Measurements from ENCODE around the gene LHFPL6.

LHFPL6 gene

DNA sequence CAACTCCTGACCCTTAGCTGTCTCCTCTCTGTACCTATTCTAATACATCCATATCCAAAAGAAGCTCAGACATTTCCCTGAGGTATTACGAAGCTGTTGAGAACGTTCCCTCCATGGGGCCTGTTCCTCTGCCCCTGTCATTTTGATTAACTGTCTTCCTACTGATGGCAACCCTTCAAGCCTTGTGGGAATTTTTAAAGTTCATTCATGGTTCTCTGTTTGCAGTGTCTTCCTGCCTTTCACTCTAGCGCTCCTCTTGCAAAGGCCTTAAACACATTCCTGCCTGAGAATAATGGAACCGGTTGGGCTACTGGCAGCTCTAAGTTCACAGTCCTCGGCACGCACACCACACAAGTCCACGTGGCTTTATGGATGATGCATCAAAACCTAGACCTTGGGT, 66.1 kb downstream of the LHFPL6 start:
- H3K9me2 ChIP-seq (replicated peaks; ENCODE audit: insufficient read depth, low read length) = no peaks in the 10 kb centered on the region
- no peaks in the 10 kb centered on the region for H4K20me1 ChIP-seq (ENCODE audit: insufficient read depth, low read length)
- H3K4me1 ChIP-seq (ENCODE audit: low read length) = no peaks in the 10 kb centered on the region
- DNase-seq = no peak
- no peak overlapping the region for H2AFZ ChIP-seq (ENCODE audit: low read length)
- no peaks in the 10 kb centered on the region for H3K79me2 ChIP-seq (ENCODE audit: low read length)
- no peaks in the 10 kb centered on the region for H3F3A ChIP-seq (ENCODE audit: insufficient read depth, low read length)
- no peaks in the 10 kb centered on the region for H3K36me3 ChIP-seq (replicated peaks; ENCODE audit: insufficient read depth, low read length)
- TF ChIP-seq EZH2phosphoT487 (IDR thresholded peaks at IDR 0.05; ENCODE audit: low read length) = no peak
- TF ChIP-seq EZH2 (optimal IDR thresholded peaks at IDR 0.05; ENCODE audit: low read depth, low read length) = no peak
- TF ChIP-seq, protein P1, sequence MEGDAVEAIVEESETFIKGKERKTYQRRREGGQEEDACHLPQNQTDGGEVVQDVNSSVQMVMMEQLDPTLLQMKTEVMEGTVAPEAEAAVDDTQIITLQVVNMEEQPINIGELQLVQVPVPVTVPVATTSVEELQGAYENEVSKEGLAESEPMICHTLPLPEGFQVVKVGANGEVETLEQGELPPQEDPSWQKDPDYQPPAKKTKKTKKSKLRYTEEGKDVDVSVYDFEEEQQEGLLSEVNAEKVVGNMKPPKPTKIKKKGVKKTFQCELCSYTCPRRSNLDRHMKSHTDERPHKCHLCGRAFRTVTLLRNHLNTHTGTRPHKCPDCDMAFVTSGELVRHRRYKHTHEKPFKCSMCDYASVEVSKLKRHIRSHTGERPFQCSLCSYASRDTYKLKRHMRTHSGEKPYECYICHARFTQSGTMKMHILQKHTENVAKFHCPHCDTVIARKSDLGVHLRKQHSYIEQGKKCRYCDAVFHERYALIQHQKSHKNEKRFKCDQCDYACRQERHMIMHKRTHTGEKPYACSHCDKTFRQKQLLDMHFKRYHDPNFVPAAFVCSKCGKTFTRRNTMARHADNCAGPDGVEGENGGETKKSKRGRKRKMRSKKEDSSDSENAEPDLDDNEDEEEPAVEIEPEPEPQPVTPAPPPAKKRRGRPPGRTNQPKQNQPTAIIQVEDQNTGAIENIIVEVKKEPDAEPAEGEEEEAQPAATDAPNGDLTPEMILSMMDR (IDR thresholded peaks at IDR 0.05; ENCODE audit: low read length) = no peak
- no peaks in the 10 kb centered on the region for H3K9me3 ChIP-seq (replicated peaks; ENCODE audit: insufficient read depth, low read length)
- H3K4me2 ChIP-seq (ENCODE audit: low read depth, low read length) = no peak overlapping the region
- no peak overlapping the region for H3K9ac ChIP-seq (ENCODE audit: low read length)
- no peak overlapping the region for H3K27ac ChIP-seq (ENCODE audit: low read length)
- no peaks in the 10 kb centered on the region for H3K27me3 ChIP-seq (replicated peaks; ENCODE audit: insufficient read depth, low read length)
- H3K4me3 ChIP-seq (ENCODE audit: low read length) = no peak overlapping the region

DNA sequence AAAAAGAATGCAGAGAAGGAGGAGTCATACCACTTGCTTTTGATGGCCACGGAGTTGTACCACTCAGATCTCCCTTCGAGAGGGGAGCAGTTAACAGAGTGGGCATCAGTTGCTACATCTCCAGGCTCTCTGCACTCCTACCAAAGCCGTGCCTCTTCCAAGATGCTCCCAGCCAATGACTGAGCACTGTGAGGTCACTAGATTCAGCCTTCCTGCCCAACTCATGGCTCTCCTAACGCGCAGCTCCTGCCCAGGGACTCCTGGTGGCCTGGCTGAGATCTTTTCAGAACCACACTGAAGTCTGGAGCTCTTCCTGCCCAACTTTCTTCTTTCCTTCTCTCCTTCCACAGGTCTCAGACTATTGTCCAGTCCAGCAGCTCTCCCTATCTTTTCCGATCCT, 66.7 kb downstream of the LHFPL6 start:
- Histone ChIP-seq H3K27ac (ENCODE audit: low read length) (no peak overlapping the region), H3K4me3 (ENCODE audit: low read length) (no peak overlapping the region), H3K27me3 (replicated peaks; ENCODE audit: insufficient read depth, low read length) (no peaks in the 10 kb centered on the region), H3K4me2 (ENCODE audit: low read depth, low read length) (no peak overlapping the region), H3K79me2 (ENCODE audit: low read length) (no peaks in the 10 kb centered on the region), H4K20me1 (ENCODE audit: insufficient read depth, low read length) (no peaks in the 10 kb centered on the region), H3K9ac (ENCODE audit: low read length) (no peak overlapping the region), H3F3A (ENCODE audit: insufficient read depth, low read length) (no peaks in the 10 kb centered on the region), H3K9me2 (replicated peaks; ENCODE audit: insufficient read depth, low read length) (no peaks in the 10 kb centered on the region), H2AFZ (ENCODE audit: low read length) (no peak overlapping the region), H3K9me3 (replicated peaks; ENCODE audit: insufficient read depth, low read length) (no peaks in the 10 kb centered on the region), H3K4me1 (ENCODE audit: low read length) (no peaks in the 10 kb centered on the region), H3K36me3 (replicated peaks; ENCODE audit: insufficient read depth, low read length) (no peaks in the 10 kb centered on the region)
- DNase-seq = no peak
- TF ChIP-seq, protein P1 (IDR thresholded peaks at IDR 0.05; ENCODE audit: low read length) = no peak
- TF ChIP-seq EZH2phosphoT487 (IDR thresholded peaks at IDR 0.05; ENCODE audit: low read length) (no peak), EZH2 (optimal IDR thresholded peaks at IDR 0.05; ENCODE audit: low read depth, low read length) (no peak)

DNA sequence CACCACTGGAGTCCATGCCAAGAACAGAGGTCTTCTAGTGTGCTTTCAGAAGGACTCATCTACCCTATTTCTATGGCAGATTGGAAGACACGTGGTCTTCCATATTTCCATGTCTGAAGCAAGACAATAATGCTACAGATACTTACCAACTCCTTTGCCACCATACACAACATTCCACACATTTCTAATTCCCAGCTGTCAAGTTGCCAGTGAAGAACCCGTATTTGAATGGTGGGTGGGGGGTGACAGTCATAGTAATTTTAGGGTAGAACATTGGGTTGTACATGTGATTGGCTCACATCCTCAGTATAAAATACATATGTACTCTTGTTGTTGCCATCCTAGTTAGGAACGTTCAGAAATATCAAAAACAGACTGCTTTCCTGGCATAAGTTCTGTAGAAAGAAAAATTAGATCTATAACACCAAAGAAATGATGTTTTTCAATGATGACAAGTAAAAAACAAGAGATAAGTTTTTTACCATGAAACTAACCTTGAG, 69.3 kb downstream of the LHFPL6 start:
- Histone ChIP-seq H3K9me2 (replicated peaks; ENCODE audit: insufficient read depth, low read length) (no peaks in the 10 kb centered on the region), H2AFZ (ENCODE audit: low read length) (no peak overlapping the region), H3K9me3 (replicated peaks; ENCODE audit: insufficient read depth, low read length) (no peaks in the 10 kb centered on the region), H3K27me3 (replicated peaks; ENCODE audit: insufficient read depth, low read length) (no peaks in the 10 kb centered on the region), H3K27ac (ENCODE audit: low read length) (no peak overlapping the region), H3K9ac (ENCODE audit: low read length) (no peak overlapping the region), H3K4me2 (ENCODE audit: low read depth, low read length) (no peak overlapping the region), H3K4me1 (ENCODE audit: low read length) (no peaks in the 10 kb centered on the region), H3K79me2 (ENCODE audit: low read length) (no peaks in the 10 kb centered on the region), H3K36me3 (replicated peaks; ENCODE audit: insufficient read depth, low read length) (no peaks in the 10 kb centered on the region), H4K20me1 (ENCODE audit: insufficient read depth, low read length) (no peaks in the 10 kb centered on the region), H3K4me3 (ENCODE audit: low read length) (no peak overlapping the region), H3F3A (ENCODE audit: insufficient read depth, low read length) (no peaks in the 10 kb centered on the region)
- TF ChIP-seq, protein P1 (IDR thresholded peaks at IDR 0.05; ENCODE audit: low read length) = no peak
- TF ChIP-seq EZH2 (optimal IDR thresholded peaks at IDR 0.05; ENCODE audit: low read depth, low read length) = no peak
- TF ChIP-seq EZH2phosphoT487 (IDR thresholded peaks at IDR 0.05; ENCODE audit: low read length) = no peak
- no peak for DNase-seq

Measured in MM.1S (cell line).